ENCODE data around the gene QPCT.

QPCT gene

GRCh38 chr2:37392428-37392827, 48.0 kb downstream of the QPCT start:
- H3K36me3 ChIP-seq (ENCODE audit: control insufficient read depth in 1 of 2, insufficient read depth in 2 of 2, low read length in 2 of 2), result no peaks in the 10 kb centered on the region
- peaks cover 2% of the 10 kb centered on the region for H3K79me1 ChIP-seq (ENCODE audit: low read length)
- H2BK120ac ChIP-seq (ENCODE audit: insufficient read depth, low read length, poor library complexity), result no peak overlapping the region
- H4K91ac ChIP-seq (ENCODE audit: low read depth, low read length), result no peak overlapping the region
- H3K4me2 ChIP-seq (ENCODE audit: low read length), result no peak overlapping the region
- no peaks in the 10 kb centered on the region for H3K27me3 ChIP-seq (ENCODE audit: insufficient read depth, low read length)
- H3K4me1 ChIP-seq (ENCODE audit: control insufficient read depth in 1 of 2, insufficient read depth in 2 of 2, low read length in 2 of 2), result peaks cover 6 to 7% of the 10 kb centered on the region in 2 experiments
- H4K12ac ChIP-seq (ENCODE audit: low read depth, low read length), result no peak overlapping the region
- H3K23ac ChIP-seq (ENCODE audit: low read length), result no peak overlapping the region
- H3K27ac ChIP-seq (ENCODE audit: low read depth, low read length), result no peak overlapping the region
- WGBS (ENCODE audit: extremely low coverage, insufficient coverage, insufficient read length), result no CpG with 5 or more reads among the region's 2 CpGs
- no peak overlapping the region for H2BK5ac ChIP-seq (ENCODE audit: low read depth, low read length, poor library complexity)
- H3K9ac ChIP-seq (ENCODE audit: low read length), result no peak overlapping the region
- no peak for DNase-seq
- H3K4ac ChIP-seq (ENCODE audit: low read depth, low read length), result no peak overlapping the region
- peaks cover 2% of the 10 kb centered on the region for H3K79me2 ChIP-seq (ENCODE audit: control insufficient read depth, insufficient read depth, low read length, poor library complexity)
- H3K4me3 ChIP-seq (ENCODE audit: low read depth, low read length), result no peak overlapping the region
- no peak overlapping the region for H2BK12ac ChIP-seq (ENCODE audit: low read length)
- H3K9me3 ChIP-seq (ENCODE audit: insufficient read depth, low read depth, low read length), result no peaks in the 10 kb centered on the region
- no peak overlapping the region for H2AFZ ChIP-seq (ENCODE audit: insufficient read depth, low read length, poor library complexity)
- no peak overlapping the region for H2AK5ac ChIP-seq (ENCODE audit: low read length)
- H4K8ac ChIP-seq (ENCODE audit: low read depth, low read length), result no peak overlapping the region
- H3K18ac ChIP-seq (ENCODE audit: low read length), result no peak overlapping the region
- H3K14ac ChIP-seq (ENCODE audit: low read length), result no peak overlapping the region

- Histone ChIP-seq H3K4me2 (ENCODE audit: low read length) (no peak overlapping the region), H3K4me3 (ENCODE audit: low read depth, low read length) (no peak overlapping the region), H3K23ac (ENCODE audit: low read length) (no peak overlapping the region), H2BK120ac (ENCODE audit: insufficient read depth, low read length, poor library complexity) (no peak overlapping the region), H3K36me3 (ENCODE audit: control insufficient read depth in 1 of 2, insufficient read depth in 2 of 2, low read length in 2 of 2) (no peaks in the 10 kb centered on the region), H3K9ac (ENCODE audit: low read length) (no peak overlapping the region), H3K27ac (ENCODE audit: low read depth, low read length) (no peak overlapping the region), H3K27me3 (ENCODE audit: insufficient read depth, low read length) (no peaks in the 10 kb centered on the region), H4K12ac (ENCODE audit: low read depth, low read length) (no peak overlapping the region), H2BK5ac (ENCODE audit: low read depth, low read length, poor library complexity) (no peak overlapping the region), H3K4ac (ENCODE audit: low read depth, low read length) (no peak overlapping the region), H2AK5ac (ENCODE audit: low read length) (no peak overlapping the region), H4K8ac (ENCODE audit: low read depth, low read length) (no peak overlapping the region), H4K91ac (ENCODE audit: low read depth, low read length) (no peak overlapping the region), H3K18ac (ENCODE audit: low read length) (no peak overlapping the region), H3K79me1 (ENCODE audit: low read length) (peaks cover 2% of the 10 kb centered on the region), H2AFZ (ENCODE audit: insufficient read depth, low read length, poor library complexity) (no peak overlapping the region), H3K4me1 (ENCODE audit: control insufficient read depth in 1 of 2, insufficient read depth in 2 of 2, low read length in 2 of 2) (peaks cover 5% of the 10 kb centered on the region in 2 experiments), H2BK12ac (ENCODE audit: low read length) (no peak overlapping the region), H3K79me2 (ENCODE audit: control insufficient read depth, insufficient read depth, low read length, poor library complexity) (peaks cover 2% of the 10 kb centered on the region), H3K14ac (ENCODE audit: low read length) (no peak overlapping the region), H3K9me3 (ENCODE audit: insufficient read depth, low read depth, low read length) (no peaks in the 10 kb centered on the region)
- no peak for DNase-seq
- WGBS (ENCODE audit: extremely low coverage, insufficient coverage, insufficient read length), result no CpG with 5 or more reads among the region's 1 CpG
Measured at GRCh38 chr2:37394263-37394662, 49.8 kb downstream of the QPCT start.

GRCh38 chr2:37394796-37395555, 50.5 kb downstream of the QPCT start:
- Histone ChIP-seq H3K36me3 (ENCODE audit: control insufficient read depth in 1 of 2, insufficient read depth in 2 of 2, low read length in 2 of 2) (no peaks in the 10 kb centered on the region), H3K79me1 (ENCODE audit: low read length) (peaks cover under 1% of the 10 kb centered on the region), H2AFZ (ENCODE audit: insufficient read depth, low read length, poor library complexity) (no peak overlapping the region), H2BK120ac (ENCODE audit: insufficient read depth, low read length, poor library complexity) (no peak overlapping the region), H3K27me3 (ENCODE audit: insufficient read depth, low read length) (no peaks in the 10 kb centered on the region), H3K4me2 (ENCODE audit: low read length) (no peak overlapping the region), H3K9ac (ENCODE audit: low read length) (no peak overlapping the region), H3K9me3 (ENCODE audit: insufficient read depth, low read depth, low read length) (no peaks in the 10 kb centered on the region), H3K79me2 (ENCODE audit: control insufficient read depth, insufficient read depth, low read length, poor library complexity) (peaks cover 2% of the 10 kb centered on the region), H4K91ac (ENCODE audit: low read depth, low read length) (no peak overlapping the region), H3K4ac (ENCODE audit: low read depth, low read length) (no peak overlapping the region), H3K27ac (ENCODE audit: low read depth, low read length) (no peak overlapping the region), H4K8ac (ENCODE audit: low read depth, low read length) (no peak overlapping the region), H4K12ac (ENCODE audit: low read depth, low read length) (no peak overlapping the region), H2AK5ac (ENCODE audit: low read length) (no peak overlapping the region), H3K4me1 (ENCODE audit: control insufficient read depth in 1 of 2, insufficient read depth in 2 of 2, low read length in 2 of 2) (peaks cover 3% of the 10 kb centered on the region in 2 experiments), H3K23ac (ENCODE audit: low read length) (no peak overlapping the region), H2BK12ac (ENCODE audit: low read length) (no peak overlapping the region), H3K14ac (ENCODE audit: low read length) (no peak overlapping the region), H3K18ac (ENCODE audit: low read length) (no peak overlapping the region), H3K4me3 (ENCODE audit: low read depth, low read length) (no peak overlapping the region), H2BK5ac (ENCODE audit: low read depth, low read length, poor library complexity) (no peak overlapping the region)
- no peak for DNase-seq
- WGBS (ENCODE audit: extremely low coverage, insufficient coverage, insufficient read length), result no CpG with 5 or more reads among the region's 9 CpGs

- Histone ChIP-seq H2AK5ac (ENCODE audit: low read length) (no peak overlapping the region), H2AFZ (ENCODE audit: insufficient read depth, low read length, poor library complexity) (no peak overlapping the region), H3K79me1 (ENCODE audit: low read length) (no peaks in the 10 kb centered on the region), H3K4me1 (ENCODE audit: control insufficient read depth in 1 of 2, insufficient read depth in 2 of 2, low read length in 2 of 2) (no peaks in the 10 kb centered on the region), H3K79me2 (ENCODE audit: control insufficient read depth, insufficient read depth, low read length, poor library complexity) (peaks cover 2% of the 10 kb centered on the region), H4K91ac (ENCODE audit: low read depth, low read length) (no peak overlapping the region), H3K4ac (ENCODE audit: low read depth, low read length) (no peak overlapping the region), H3K18ac (ENCODE audit: low read length) (no peak overlapping the region), H2BK120ac (ENCODE audit: insufficient read depth, low read length, poor library complexity) (no peak overlapping the region), H3K27ac (ENCODE audit: low read depth, low read length) (no peak overlapping the region), H3K9me3 (ENCODE audit: insufficient read depth, low read depth, low read length) (no peaks in the 10 kb centered on the region), H3K4me2 (ENCODE audit: low read length) (no peak overlapping the region), H3K4me3 (ENCODE audit: low read depth, low read length) (no peak overlapping the region), H4K8ac (ENCODE audit: low read depth, low read length) (no peak overlapping the region), H2BK5ac (ENCODE audit: low read depth, low read length, poor library complexity) (no peak overlapping the region), H3K36me3 (ENCODE audit: control insufficient read depth in 1 of 2, insufficient read depth in 2 of 2, low read length in 2 of 2) (no peaks in the 10 kb centered on the region), H3K23ac (ENCODE audit: low read length) (no peak overlapping the region), H4K12ac (ENCODE audit: low read depth, low read length) (no peak overlapping the region), H3K9ac (ENCODE audit: low read length) (no peak overlapping the region), H3K14ac (ENCODE audit: low read length) (no peak overlapping the region), H3K27me3 (ENCODE audit: insufficient read depth, low read length) (no peaks in the 10 kb centered on the region), H2BK12ac (ENCODE audit: low read length) (no peak overlapping the region)
- no peak for DNase-seq
- WGBS (ENCODE audit: extremely low coverage, insufficient coverage, insufficient read length), result no CpG with 5 or more reads among the region's 1 CpG
Measured at GRCh38 chr2:37396890-37397565, 52.6 kb downstream of the QPCT start.

All from trophoblast cell (in vitro differentiated cells and primary cell).